Type B pancreatic cell (in vitro differentiated cells): ENCODE data around the gene TOM1L2. TPM values are rescaled to one million over a fixed set of nuclear protein-coding genes. Genes with fewer than 3 reads are reported as not detected.
A peak's percentile ranks its signal among the peaks of the same experiment; 100 is the strongest.

Experiments used
- DNase-seq: peaks from one replicate; pipeline ENCODE4 v3.0.0; 2021; ENCODE audit warnings: mixed read lengths; ENCODE audit not compliant: unreplicated experiment; ENCODE audit errors: extremely low spot score
- H3K27ac Mint-ChIP-seq: 2 replicates; pipeline ENCODE4 v1.8.0; 2021; ENCODE audit warnings: mild to moderate bottlenecking, mixed read lengths
- H3K27me3 Mint-ChIP-seq: 2 replicates; pipeline ENCODE4 v1.8.0; 2021; ENCODE audit warnings: mixed read lengths
- H3K36me3 Mint-ChIP-seq: 2 replicates; pipeline ENCODE4 v1.8.0; 2021; ENCODE audit warnings: mixed read lengths
- H3K4me1 Mint-ChIP-seq: one replicate; pipeline ENCODE4 v1.8.0; 2021; ENCODE audit warnings: mixed read lengths; ENCODE audit not compliant: unreplicated experiment
- H3K4me3 Mint-ChIP-seq: 2 replicates; pipeline ENCODE4 v1.8.0; 2021; ENCODE audit warnings: mild to moderate bottlenecking, mixed read lengths
- H3K9me3 Mint-ChIP-seq: 2 replicates; pipeline ENCODE4 v1.8.0; 2021; ENCODE audit warnings: mixed read lengths
- total RNA-seq: library from RNA; stranded (reverse); gene quantifications from 2 replicates; pipeline ENCODE4 v1.2.1, GENCODE V29; 2021; ENCODE audit warnings: low replicate concordance
- TF ChIP-seq, protein P1 (sequence below): fragments of 200-600 bp; sonication (generic); conservative IDR thresholded peaks from 2 replicates; pipeline ENCODE4 v1.5.0; 2021; ENCODE audit warnings: antibody characterized with exemption, mild to moderate bottlenecking

TOM1L2 gene
- total RNA-seq, 1 donor from 2014 or later, result 62.5 TPM

DNA sequence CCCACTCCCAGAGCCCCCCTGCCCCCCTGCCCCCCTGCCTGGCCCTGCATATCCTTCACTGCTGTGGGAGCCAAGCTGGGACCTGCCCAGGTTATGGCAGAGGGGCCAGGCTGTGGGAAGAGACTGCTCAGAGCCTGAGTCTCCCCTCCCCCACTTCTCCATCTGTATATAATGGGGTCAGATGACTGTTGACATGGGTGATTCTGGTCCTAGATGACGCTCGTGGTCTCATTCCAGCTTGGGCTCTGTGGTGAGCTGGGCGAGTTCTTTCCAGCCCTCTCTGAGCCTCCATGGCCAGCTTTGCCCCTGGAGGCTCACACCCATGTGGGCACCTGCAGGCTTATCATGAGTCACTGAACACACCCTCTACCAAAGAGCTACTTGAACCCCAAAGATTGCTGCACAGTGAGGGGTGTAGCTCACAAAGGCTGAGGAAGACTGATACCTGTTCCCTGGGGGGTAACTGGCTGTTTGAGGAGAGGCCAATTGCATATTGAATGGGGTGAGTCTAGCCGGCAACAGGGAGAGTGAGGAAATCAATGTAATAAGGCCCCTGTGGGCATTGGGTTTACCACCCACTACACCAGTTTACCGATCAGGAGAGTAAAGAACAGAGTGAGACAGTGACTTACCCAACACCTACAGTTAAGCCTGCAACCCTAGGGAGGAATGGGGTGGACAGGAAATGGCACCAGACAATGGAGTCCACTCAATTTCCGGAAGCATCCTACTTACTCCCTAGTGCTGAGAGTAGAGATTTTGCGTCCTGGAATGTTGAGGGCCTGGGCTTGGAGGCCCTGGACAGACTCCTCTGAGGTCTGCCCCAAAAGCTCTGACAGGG lies 131.2 kb downstream of the TOM1L2 start:
- H3K27me3 Mint-ChIP-seq, result no peaks in the 10 kb centered on the region
- H3K36me3 Mint-ChIP-seq, result no peaks in the 10 kb centered on the region
- H3K4me1 Mint-ChIP-seq, result peaks cover 33% of the 10 kb centered on the region
- peak overlapping the region; percentile 95 for H3K27ac Mint-ChIP-seq
- TF ChIP-seq, protein P1, sequence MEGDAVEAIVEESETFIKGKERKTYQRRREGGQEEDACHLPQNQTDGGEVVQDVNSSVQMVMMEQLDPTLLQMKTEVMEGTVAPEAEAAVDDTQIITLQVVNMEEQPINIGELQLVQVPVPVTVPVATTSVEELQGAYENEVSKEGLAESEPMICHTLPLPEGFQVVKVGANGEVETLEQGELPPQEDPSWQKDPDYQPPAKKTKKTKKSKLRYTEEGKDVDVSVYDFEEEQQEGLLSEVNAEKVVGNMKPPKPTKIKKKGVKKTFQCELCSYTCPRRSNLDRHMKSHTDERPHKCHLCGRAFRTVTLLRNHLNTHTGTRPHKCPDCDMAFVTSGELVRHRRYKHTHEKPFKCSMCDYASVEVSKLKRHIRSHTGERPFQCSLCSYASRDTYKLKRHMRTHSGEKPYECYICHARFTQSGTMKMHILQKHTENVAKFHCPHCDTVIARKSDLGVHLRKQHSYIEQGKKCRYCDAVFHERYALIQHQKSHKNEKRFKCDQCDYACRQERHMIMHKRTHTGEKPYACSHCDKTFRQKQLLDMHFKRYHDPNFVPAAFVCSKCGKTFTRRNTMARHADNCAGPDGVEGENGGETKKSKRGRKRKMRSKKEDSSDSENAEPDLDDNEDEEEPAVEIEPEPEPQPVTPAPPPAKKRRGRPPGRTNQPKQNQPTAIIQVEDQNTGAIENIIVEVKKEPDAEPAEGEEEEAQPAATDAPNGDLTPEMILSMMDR, result no peak
- DNase-seq, result no peak
- H3K4me3 Mint-ChIP-seq, result peak overlapping the region; percentile 61
- H3K9me3 Mint-ChIP-seq, result no peaks in the 10 kb centered on the region

DNA sequence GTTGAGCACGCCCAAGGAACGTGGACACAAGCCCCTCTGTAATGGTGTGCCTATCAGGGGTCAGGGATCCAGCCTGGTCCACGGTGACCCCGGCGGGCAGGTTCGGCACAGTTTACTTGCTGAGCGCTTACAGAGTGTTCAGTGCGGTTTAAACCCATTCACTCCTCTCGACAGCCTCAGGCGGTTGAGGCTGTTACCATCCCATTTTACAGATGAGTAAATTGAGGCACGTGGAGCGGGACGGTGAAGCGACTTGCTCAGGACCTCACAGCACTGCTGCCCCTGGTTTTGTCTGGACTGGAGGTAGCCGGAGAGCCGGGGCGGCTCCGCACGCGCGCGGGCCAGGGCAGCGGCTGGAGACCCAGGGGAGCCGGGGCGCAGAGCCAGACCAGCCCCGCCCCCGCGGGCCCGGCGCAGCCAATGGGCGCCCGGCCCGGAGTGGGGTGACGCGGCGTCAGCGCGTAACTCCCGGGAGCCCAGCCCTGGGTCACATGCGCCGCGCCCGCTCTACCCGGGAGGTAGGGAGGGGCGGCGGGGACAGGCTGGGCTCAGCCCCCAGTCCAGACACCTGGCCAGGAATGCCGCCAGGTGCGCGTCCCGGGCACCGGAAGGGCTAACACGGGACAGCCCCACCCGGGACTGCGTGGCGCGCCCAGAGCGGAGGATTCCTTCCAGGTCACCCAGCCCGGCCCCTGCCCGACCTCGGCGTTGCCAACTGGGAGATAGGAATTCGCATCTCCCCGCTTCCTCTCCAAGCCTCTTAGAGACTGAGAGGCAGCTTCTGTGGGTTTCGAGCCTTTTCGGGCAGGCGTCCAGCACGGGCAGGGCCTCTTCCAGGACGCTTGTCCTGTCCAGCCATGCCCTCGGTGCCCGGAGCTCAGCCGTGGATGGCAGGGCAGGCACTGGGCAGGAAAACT lies 132.2 kb downstream of the TOM1L2 start:
- H3K4me3 Mint-ChIP-seq, result peak overlapping the region; percentile 95
- H3K9me3 Mint-ChIP-seq, result no peaks in the 10 kb centered on the region
- TF ChIP-seq, protein P1, result no peak
- H3K27ac Mint-ChIP-seq, result peak overlapping the region; percentile 99
- DNase-seq, result peak; percentile 83
- H3K36me3 Mint-ChIP-seq, result no peaks in the 10 kb centered on the region
- H3K27me3 Mint-ChIP-seq, result no peaks in the 10 kb centered on the region
- peaks cover 40% of the 10 kb centered on the region for H3K4me1 Mint-ChIP-seq

DNA sequence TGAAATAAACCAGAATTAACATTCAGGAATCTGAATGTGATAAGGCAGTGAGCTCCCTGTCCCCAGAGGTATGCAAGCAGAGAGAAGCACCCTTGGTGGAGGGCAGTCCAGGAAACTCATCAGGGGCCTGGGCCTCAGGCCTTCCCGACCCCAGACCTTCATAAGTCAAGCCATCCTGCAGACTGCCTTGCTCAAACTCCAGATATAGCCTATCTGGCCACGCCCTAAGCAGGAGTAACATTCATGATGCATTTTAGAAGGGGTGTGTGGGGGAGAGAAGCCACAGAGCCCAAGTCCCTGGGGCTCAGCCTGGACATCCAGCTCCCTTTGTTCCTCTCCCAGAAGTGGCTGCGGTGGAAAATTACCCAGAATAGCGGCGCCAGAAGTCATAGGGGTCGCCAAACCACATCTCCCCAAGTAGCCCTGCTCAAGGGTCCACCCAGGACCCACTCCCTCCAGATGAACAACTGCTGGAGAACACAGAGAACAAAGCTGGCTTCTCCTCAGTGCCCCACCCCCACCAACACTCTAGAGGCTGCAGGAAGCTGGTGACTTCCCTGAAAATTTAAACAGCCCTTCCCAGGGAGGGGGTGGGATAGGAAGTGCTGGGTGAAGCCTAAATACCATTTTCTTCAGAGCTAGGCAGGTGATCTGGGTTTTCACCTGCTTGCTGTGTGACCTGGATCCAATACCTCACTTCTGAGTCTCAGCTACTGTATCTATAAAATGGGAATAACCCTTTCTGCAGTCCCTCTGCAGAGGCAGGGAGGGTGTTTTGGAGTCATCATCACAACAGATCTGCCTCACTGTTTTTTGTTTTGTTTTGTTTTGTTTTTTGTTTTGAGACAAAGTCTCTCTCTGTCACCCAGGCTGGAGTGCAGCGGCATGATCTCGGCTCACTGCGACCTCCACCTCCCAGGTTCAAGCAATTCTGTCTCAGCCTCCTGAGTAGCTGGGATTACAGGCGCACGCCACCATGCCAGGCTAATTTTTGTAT lies 133.9 kb downstream of the TOM1L2 start:
- no peak for DNase-seq
- Mint-ChIP-seq H3K4me3 (peak overlapping the region; percentile 95), H3K9me3 (no peaks in the 10 kb centered on the region), H3K36me3 (no peaks in the 10 kb centered on the region), H3K27me3 (no peaks in the 10 kb centered on the region), H3K27ac (peak overlapping the region; percentile 99), H3K4me1 (peaks cover 52% of the 10 kb centered on the region)
- TF ChIP-seq, protein P1, result no peak

DNA sequence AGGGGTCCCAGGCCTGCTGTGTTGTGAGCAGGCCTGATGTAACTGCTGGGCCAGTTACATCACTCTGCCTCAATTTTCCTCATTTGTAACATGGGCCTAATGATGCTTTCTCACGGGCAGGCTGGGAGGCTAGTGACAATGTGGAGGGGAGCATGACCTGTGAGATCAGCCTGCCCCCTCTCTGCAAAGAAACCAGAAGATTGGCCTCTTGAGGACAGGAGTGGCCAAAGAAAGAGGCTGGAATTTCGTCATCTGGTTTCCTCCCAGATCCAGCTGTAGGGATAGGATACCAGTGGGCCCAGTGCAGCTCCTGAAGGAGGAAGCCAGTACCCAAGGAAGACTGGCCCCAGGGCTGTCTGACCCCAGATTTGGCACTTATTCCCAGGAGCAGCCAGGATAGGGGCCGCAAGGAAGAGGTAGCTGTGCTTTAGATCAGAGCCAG lies 134.8 kb downstream of the TOM1L2 start:
- Mint-ChIP-seq H3K4me3 (peak overlapping the region; percentile 95), H3K9me3 (no peaks in the 10 kb centered on the region), H3K27me3 (no peaks in the 10 kb centered on the region), H3K4me1 (peaks cover 53% of the 10 kb centered on the region), H3K27ac (peak overlapping the region; percentile 99), H3K36me3 (no peaks in the 10 kb centered on the region)
- no peak for DNase-seq
- TF ChIP-seq, protein P1, result no peak
